AG04450 (cell line): ENCODE results near the gene USP3. TPM values are rescaled to one million over a fixed set of nuclear protein-coding genes. Genes with fewer than 3 reads are reported as not detected.

Experiments
- CTCF ChIA-PET: fragments of 300-600, 350-600 bp; formaldehyde crosslinking; extraction: SDS; loops from one replicate; lab custom pipeline; 2022; ENCODE audit warnings: antibody characterized with exemption, inconsistent platforms; lab: Charles Lee
- POLR2A ChIA-PET: fragments of 350-600 bp; formaldehyde crosslinking; extraction: SDS; loops from one replicate; lab custom pipeline; 2021; ENCODE audit warnings: antibody characterized with exemption, inconsistent platforms; lab: Yijun Ruan, JAX
- DNase-seq: peaks from one replicate; pipeline ENCODE4 v3.0.0-alpha.2; 2011; ENCODE audit warnings: low read depth, low spot score
- H3K27ac ChIP-seq: one replicate; pipeline ENCODE4 v1.5.1; 2012; ENCODE audit warnings: low read depth, low read length, control low read depth
- H3K27me3 ChIP-seq: one replicate; pipeline ENCODE4 v1.6.0; 2012; ENCODE audit warnings: low read length; ENCODE audit not compliant: control insufficient read depth, insufficient read depth
- H3K4me3 ChIP-seq: 2 replicates; pipeline ENCODE4 v1.5.1; 2011; ENCODE audit warnings: mild to moderate bottlenecking, low read depth, low read length, control low read depth
- H3K9me3 ChIP-seq: 2 replicates; pipeline ENCODE4 v1.5.1; 2012; ENCODE audit warnings: low read length; ENCODE audit not compliant: control insufficient read depth, insufficient read depth
- polyA plus RNA-seq: library from polyadenylated mRNA; depleted of rRNA; stranded (reverse); fragments of >200 nt; gene quantifications from 2 replicates; pipeline ENCODE4 v1.2.3, GENCODE V29; 2011
- TF ChIP-seq, protein P1 (sequence below): IDR thresholded peaks from 2 replicates; pipeline ENCODE4 v1.5.1; 2011; ENCODE audit warnings: low read depth, low read length, control low read depth, inconsistent platforms

Gene USP3
- polyA plus RNA-seq, 1 experiment = 30.7 TPM

GRCh38 chr15:63600001-63600615 lies 95.7 kb downstream of the USP3 start:
- no peak for DNase-seq
- TF ChIP-seq, protein P1, sequence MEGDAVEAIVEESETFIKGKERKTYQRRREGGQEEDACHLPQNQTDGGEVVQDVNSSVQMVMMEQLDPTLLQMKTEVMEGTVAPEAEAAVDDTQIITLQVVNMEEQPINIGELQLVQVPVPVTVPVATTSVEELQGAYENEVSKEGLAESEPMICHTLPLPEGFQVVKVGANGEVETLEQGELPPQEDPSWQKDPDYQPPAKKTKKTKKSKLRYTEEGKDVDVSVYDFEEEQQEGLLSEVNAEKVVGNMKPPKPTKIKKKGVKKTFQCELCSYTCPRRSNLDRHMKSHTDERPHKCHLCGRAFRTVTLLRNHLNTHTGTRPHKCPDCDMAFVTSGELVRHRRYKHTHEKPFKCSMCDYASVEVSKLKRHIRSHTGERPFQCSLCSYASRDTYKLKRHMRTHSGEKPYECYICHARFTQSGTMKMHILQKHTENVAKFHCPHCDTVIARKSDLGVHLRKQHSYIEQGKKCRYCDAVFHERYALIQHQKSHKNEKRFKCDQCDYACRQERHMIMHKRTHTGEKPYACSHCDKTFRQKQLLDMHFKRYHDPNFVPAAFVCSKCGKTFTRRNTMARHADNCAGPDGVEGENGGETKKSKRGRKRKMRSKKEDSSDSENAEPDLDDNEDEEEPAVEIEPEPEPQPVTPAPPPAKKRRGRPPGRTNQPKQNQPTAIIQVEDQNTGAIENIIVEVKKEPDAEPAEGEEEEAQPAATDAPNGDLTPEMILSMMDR = no peak
- POLR2A ChIA-PET = interaction anchor here (0.6 kb wide), 1 partner anchor 438 kb away, joined by 4 read pairs; no protein-coding TSS in a partner anchor
- peak overlapping the region; percentile 64 for H3K4me3 ChIP-seq
- H3K27me3 ChIP-seq = no peaks in the 10 kb centered on the region
- CTCF ChIA-PET = interaction anchor here (0.7 to 3.0 kb wide), 7 partner anchors 10 to 132 kb away, joined by 3 to 22 read pairs (median 7); no protein-coding TSS in a partner anchor
- peak overlapping the region; percentile 80 for H3K27ac ChIP-seq
- no peaks in the 10 kb centered on the region; the same call in 1 of the 2 replicates for H3K9me3 ChIP-seq

DNA sequence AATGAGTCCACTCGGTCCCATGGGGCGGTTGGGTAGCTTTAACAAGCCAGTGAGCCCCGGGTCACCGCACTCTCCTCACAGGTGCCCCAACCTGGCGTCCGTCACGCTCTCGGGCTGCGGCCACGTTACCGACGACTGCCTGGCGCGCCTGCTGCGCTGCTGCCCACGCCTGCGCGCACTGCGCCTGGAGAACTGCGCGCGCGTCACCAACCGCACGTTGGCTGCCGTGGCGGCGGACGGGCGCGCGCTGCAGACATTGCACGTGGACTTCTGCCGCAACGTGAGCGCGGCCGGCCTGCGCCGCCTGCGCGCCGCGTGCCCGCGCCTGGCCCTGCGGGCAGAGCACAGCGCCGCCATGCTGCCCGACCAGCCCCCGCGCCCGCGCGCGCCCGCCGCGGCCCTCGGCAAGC lies 96.2 kb downstream of the USP3 start:
- Histone ChIP-seq H3K27ac (peak overlapping the region; percentile 80), H3K27me3 (no peaks in the 10 kb centered on the region), H3K4me3 (peak overlapping the region; percentile 73), H3K9me3 (no peaks in the 10 kb centered on the region; the same call in 1 of the 2 replicates)
- POLR2A ChIA-PET = no interaction called here
- CTCF ChIA-PET = interaction anchor here (0.7 to 3.0 kb wide), 5 partner anchors 10 to 312 kb away, joined by 3 to 22 read pairs (median 5); no protein-coding TSS in a partner anchor
- TF ChIP-seq, protein P1 = no peak
- DNase-seq = peak; percentile 78

DNA sequence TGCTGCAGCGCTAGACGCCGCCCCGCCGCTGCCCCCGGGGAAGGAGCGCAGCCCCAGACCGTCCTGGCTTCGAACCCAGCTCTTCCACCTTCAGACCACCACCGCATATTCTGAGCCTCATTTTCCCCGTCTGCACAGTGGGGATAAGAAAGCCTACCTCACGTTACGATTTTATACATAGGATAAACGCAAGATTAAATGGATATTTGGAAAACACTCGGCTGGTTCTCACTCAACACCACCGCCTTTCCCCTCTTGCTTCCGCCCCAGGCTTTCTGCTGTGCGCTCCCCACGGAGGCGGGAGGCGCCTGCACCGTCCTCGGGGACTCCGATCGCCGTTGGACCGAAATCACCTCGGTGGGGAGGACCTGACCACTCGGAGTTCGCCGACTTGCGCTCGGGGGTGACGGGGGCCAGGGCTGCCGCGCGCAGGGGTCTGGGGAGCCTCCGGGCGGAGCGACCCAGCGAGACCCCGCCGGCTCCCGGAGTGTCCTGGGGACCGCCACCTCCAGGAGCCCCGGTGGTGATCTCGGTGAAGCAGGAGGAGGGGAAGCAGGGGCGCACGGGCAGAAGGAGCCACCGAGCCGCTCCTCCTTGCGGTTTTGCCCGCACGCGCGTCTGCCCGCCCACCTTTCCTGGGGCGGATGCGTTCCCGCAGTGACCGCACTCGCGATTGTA lies 96.8 kb downstream of the USP3 start:
- Histone ChIP-seq H3K4me3 (peak overlapping the region; percentile 73), H3K9me3 (no peaks in the 10 kb centered on the region; the same call in 1 of the 2 replicates), H3K27me3 (no peaks in the 10 kb centered on the region), H3K27ac (peak overlapping the region; percentile 70)
- DNase-seq = no peak
- ChIA-PET POLR2A (no interaction called here), CTCF (interaction anchor here (1.0 to 3.0 kb wide), 4 partner anchors 9 to 313 kb away, joined by 4 to 22 read pairs (median 6); no protein-coding TSS in a partner anchor)
- TF ChIP-seq, protein P1 = no peak

GRCh38 chr15:63601704-63602185 lies 97.4 kb downstream of the USP3 start:
- Histone ChIP-seq H3K4me3 (peak overlapping the region; percentile 73), H3K27me3 (no peaks in the 10 kb centered on the region), H3K27ac (peak overlapping the region; percentile 70), H3K9me3 (no peaks in the 10 kb centered on the region; the same call in 1 of the 2 replicates)
- ChIA-PET CTCF (interaction anchor here (0.8 to 3.0 kb wide), 4 partner anchors 9 to 313 kb away, joined by 3 to 22 read pairs (median 6); no protein-coding TSS in a partner anchor), POLR2A (interaction anchor here (0.6 kb wide), 1 partner anchor 36 kb away, joined by 6 read pairs; no protein-coding TSS in a partner anchor)
- DNase-seq = no peak
- TF ChIP-seq, protein P1 = no peak
